Vagina (tissue), 2 donors: Measurements from ENCODE around the gene NLGN1.

Experiments used
- POLR2A ChIP-seq, 2 donors: fragments of 450-650 bp; IDR thresholded peaks; one replicate each; pipeline ENCODE4 v1.6.1; 2017; ENCODE audit warnings: antibody characterized with exemption in 2 of 2, mild to moderate bottlenecking in 2 of 2, moderate library complexity in 2 of 2
- TF ChIP-seq, protein P1 (sequence below), 3 experiments: fragments of 450-650 bp in 2 of 3; fragments of 200-600 bp in 1 of 3; sonication (generic) in 1 of 3; IDR thresholded peaks; one replicate each; pipeline ENCODE4 v1.5.1; 2017 to 2019; ENCODE audit warnings: antibody characterized with exemption in 3 of 3, mild to moderate bottlenecking in 2 of 3, moderate library complexity in 2 of 3

DNA sequence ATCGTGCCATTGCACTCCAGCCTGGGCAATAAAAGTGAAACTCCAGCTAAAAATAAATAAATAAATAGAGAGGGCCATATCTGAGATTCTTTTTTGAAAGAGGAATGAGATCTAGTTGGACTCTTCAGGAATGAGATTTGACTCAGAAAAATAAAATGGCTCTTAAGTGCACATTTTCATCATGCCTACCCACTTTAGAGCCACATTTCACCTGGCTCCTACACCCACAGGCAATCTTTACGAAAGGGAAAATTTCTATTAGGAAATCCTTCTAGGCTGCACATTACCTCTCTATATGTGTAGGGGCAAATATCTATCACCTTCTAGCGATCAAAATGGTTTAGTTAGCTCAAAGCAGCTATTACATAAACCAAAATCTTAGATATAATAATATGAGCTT lies 16.9 kb upstream of the NLGN1 start:
- no peak for TF ChIP-seq POLR2A (IDR thresholded peaks at IDR 0.05)
- TF ChIP-seq, protein P1, sequence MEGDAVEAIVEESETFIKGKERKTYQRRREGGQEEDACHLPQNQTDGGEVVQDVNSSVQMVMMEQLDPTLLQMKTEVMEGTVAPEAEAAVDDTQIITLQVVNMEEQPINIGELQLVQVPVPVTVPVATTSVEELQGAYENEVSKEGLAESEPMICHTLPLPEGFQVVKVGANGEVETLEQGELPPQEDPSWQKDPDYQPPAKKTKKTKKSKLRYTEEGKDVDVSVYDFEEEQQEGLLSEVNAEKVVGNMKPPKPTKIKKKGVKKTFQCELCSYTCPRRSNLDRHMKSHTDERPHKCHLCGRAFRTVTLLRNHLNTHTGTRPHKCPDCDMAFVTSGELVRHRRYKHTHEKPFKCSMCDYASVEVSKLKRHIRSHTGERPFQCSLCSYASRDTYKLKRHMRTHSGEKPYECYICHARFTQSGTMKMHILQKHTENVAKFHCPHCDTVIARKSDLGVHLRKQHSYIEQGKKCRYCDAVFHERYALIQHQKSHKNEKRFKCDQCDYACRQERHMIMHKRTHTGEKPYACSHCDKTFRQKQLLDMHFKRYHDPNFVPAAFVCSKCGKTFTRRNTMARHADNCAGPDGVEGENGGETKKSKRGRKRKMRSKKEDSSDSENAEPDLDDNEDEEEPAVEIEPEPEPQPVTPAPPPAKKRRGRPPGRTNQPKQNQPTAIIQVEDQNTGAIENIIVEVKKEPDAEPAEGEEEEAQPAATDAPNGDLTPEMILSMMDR (IDR thresholded peaks at IDR 0.05), result no peak
